ENCODE data around the gene CCDC51.
A peak's percentile ranks its signal among the peaks of the same experiment; 100 is the strongest.

CCDC51 gene

DNA sequence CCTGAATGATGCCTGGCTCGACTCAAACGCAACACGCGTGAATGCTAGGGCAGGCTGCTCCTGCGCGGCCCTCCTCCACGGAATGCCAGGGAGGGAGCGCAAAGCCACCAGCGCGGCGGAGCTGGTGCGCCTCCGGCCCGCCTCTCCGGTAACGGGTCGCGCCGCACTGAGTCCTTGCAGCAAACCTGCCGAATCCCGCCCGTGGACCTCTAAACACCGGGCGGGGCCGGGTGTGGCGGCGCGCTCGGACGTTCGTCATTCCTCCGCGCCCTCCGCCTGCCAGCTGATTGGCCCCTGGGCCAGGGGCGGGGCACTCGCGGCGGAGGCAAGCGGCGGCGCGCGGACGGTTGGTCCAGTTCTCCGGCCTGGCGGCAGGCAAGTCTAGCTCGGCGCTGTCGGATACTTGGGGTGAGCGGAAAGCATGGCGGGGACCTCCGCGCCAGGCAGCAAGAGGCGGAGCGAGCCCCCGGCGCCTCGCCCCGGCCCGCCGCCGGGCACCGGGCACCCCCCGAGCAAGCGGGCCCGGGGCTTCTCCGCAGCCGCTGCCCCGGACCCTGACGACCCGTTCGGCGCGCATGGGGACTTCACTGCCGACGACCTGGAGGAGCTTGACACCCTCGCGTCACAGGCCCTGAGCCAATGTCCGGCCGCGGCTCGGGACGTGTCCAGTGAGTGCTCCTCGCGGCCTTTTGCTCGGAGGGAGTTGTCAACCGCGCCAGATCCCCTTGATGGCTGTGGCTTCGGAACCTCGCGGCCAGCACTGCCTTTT is 6.7 kb upstream of the CCDC51 start, which contains the start of gene ATRIP:
ATRIP (plus strand) TSS at position 313 of the 769 bp plus-strand sequence; CDS start at position 422, 109 bp downstream.
- peaks cover 14% of the 10 kb centered on the region for H3K4me1 ChIP-seq (ENCODE audit: control insufficient read depth, insufficient read depth, low read length, poor library complexity, severe bottlenecking)
- H3K27ac ChIP-seq (ENCODE audit: low read depth, low read length, severe bottlenecking), result peak within 1 kb of the TSS; percentile 92
- WGBS, 2 experiments (ENCODE audit: insufficient coverage in 2 of 2), result 0 to 1% methylated on average over 69 to 91 of the region's 91 CpGs
- peak within 1 kb of the TSS; percentile 75 for H3K4me3 ChIP-seq (ENCODE audit: extremely low read depth, insufficient read depth, low read length, poor library complexity, severe bottlenecking)
- H3K9me3 ChIP-seq (ENCODE audit: control insufficient read depth, low read length), result no peaks in the 10 kb centered on the region
- H3K36me3 ChIP-seq (ENCODE audit: control insufficient read depth, insufficient read depth, low read length), result peaks cover 52% of the 10 kb centered on the region

GRCh38 chr3:48446043-48446424 is 6.1 kb upstream of the CCDC51 start:
- Histone ChIP-seq H3K36me3 (ENCODE audit: control insufficient read depth, insufficient read depth, low read length) (peaks cover 50% of the 10 kb centered on the region), H3K4me1 (ENCODE audit: control insufficient read depth, insufficient read depth, low read length, poor library complexity, severe bottlenecking) (peaks cover 18% of the 10 kb centered on the region), H3K4me3 (ENCODE audit: extremely low read depth, insufficient read depth, low read length, poor library complexity, severe bottlenecking) (peak overlapping the region; percentile 75), H3K27ac (ENCODE audit: low read depth, low read length, severe bottlenecking) (peak overlapping the region; percentile 23), H3K9me3 (ENCODE audit: control insufficient read depth, low read length) (no peaks in the 10 kb centered on the region)
- WGBS, 2 experiments (ENCODE audit: insufficient coverage in 2 of 2), result 3 to 86% methylated on average over 1 to 3 of the region's 6 CpGs

- peaks cover 47% of the 10 kb centered on the region for H3K36me3 ChIP-seq (ENCODE audit: control insufficient read depth, insufficient read depth, low read length)
- WGBS, 2 experiments (ENCODE audit: insufficient coverage in 2 of 2), result 90 to 95% methylated on average over 3 to 4 of the region's 6 CpGs
- H3K4me3 ChIP-seq (ENCODE audit: extremely low read depth, insufficient read depth, low read length, poor library complexity, severe bottlenecking), result peak overlapping the region; percentile 75
- no peaks in the 10 kb centered on the region for H3K9me3 ChIP-seq (ENCODE audit: control insufficient read depth, low read length)
- H3K27ac ChIP-seq (ENCODE audit: low read depth, low read length, severe bottlenecking), result no peak overlapping the region
- peaks cover 18% of the 10 kb centered on the region for H3K4me1 ChIP-seq (ENCODE audit: control insufficient read depth, insufficient read depth, low read length, poor library complexity, severe bottlenecking)
Measured at GRCh38 chr3:48445277-48445882, 5.5 kb upstream of the CCDC51 start.

GRCh38 chr3:48441940-48442339 is 2.0 kb upstream of the CCDC51 start:
- H3K36me3 ChIP-seq (ENCODE audit: control insufficient read depth, insufficient read depth, low read length), result peaks cover 39% of the 10 kb centered on the region
- H3K4me1 ChIP-seq (ENCODE audit: control insufficient read depth, insufficient read depth, low read length, poor library complexity, severe bottlenecking), result peaks cover 16% of the 10 kb centered on the region
- no peaks in the 10 kb centered on the region for H3K9me3 ChIP-seq (ENCODE audit: control insufficient read depth, low read length)
- no peak overlapping the region for H3K27ac ChIP-seq (ENCODE audit: low read depth, low read length, severe bottlenecking)
- WGBS, 2 experiments (ENCODE audit: insufficient coverage in 2 of 2), result 98 to 100% methylated on average over 3 to 4 of the region's 6 CpGs
- H3K4me3 ChIP-seq (ENCODE audit: extremely low read depth, insufficient read depth, low read length, poor library complexity, severe bottlenecking), result no peak overlapping the region

DNA sequence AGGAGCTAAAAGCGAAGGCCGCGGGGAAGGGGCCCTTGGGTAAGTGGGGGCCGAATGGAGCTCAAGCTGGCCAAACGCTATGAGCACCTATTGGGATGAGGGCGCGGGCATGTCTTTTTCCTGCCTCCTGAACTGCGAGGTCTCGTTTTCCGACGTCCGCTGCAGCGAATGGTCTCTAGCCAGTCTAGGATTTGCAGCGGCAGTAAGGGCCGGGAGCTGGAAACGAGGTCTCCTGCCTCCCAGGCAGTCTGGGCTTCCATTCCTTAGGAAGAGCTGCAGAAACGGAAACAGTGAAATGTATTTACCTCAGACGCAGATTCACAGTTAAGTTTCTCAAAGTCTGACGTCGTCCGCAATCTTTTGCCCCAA is 655 bp upstream of the CCDC51 start:
- WGBS, 2 experiments (ENCODE audit: insufficient coverage in 2 of 2), result 1 to 2% methylated on average over 18 to 21 of the region's 21 CpGs
- Histone ChIP-seq H3K27ac (ENCODE audit: low read depth, low read length, severe bottlenecking) (peak overlapping the region; percentile 76), H3K9me3 (ENCODE audit: control insufficient read depth, low read length) (no peaks in the 10 kb centered on the region), H3K36me3 (ENCODE audit: control insufficient read depth, insufficient read depth, low read length) (peaks cover 39% of the 10 kb centered on the region), H3K4me1 (ENCODE audit: control insufficient read depth, insufficient read depth, low read length, poor library complexity, severe bottlenecking) (peaks cover 13% of the 10 kb centered on the region), H3K4me3 (ENCODE audit: extremely low read depth, insufficient read depth, low read length, poor library complexity, severe bottlenecking) (peak overlapping the region; percentile 98)

GRCh38 chr3:48437812-48438211 is 2.1 kb downstream of the CCDC51 start:
- no peak overlapping the region for H3K4me3 ChIP-seq (ENCODE audit: extremely low read depth, insufficient read depth, low read length, poor library complexity, severe bottlenecking)
- 86 to 100% methylated on average over 2 of the region's 4 CpGs for WGBS, 2 experiments (ENCODE audit: insufficient coverage in 2 of 2)
- H3K27ac ChIP-seq (ENCODE audit: low read depth, low read length, severe bottlenecking), result no peak overlapping the region
- peaks cover 40% of the 10 kb centered on the region for H3K36me3 ChIP-seq (ENCODE audit: control insufficient read depth, insufficient read depth, low read length)
- no peaks in the 10 kb centered on the region for H3K9me3 ChIP-seq (ENCODE audit: control insufficient read depth, low read length)
- H3K4me1 ChIP-seq (ENCODE audit: control insufficient read depth, insufficient read depth, low read length, poor library complexity, severe bottlenecking), result peaks cover 16% of the 10 kb centered on the region

- no peaks in the 10 kb centered on the region for H3K9me3 ChIP-seq (ENCODE audit: control insufficient read depth, low read length)
- H3K4me1 ChIP-seq (ENCODE audit: control insufficient read depth, insufficient read depth, low read length, poor library complexity, severe bottlenecking), result peaks cover 18% of the 10 kb centered on the region
- 82 to 90% methylated on average over 3 to 7 of the region's 7 CpGs for WGBS, 2 experiments (ENCODE audit: insufficient coverage in 2 of 2)
- H3K27ac ChIP-seq (ENCODE audit: low read depth, low read length, severe bottlenecking), result no peak overlapping the region
- peaks cover 41% of the 10 kb centered on the region for H3K36me3 ChIP-seq (ENCODE audit: control insufficient read depth, insufficient read depth, low read length)
- no peak overlapping the region for H3K4me3 ChIP-seq (ENCODE audit: extremely low read depth, insufficient read depth, low read length, poor library complexity, severe bottlenecking)
Measured at GRCh38 chr3:48436855-48437254, 3.1 kb downstream of the CCDC51 start.

DNA sequence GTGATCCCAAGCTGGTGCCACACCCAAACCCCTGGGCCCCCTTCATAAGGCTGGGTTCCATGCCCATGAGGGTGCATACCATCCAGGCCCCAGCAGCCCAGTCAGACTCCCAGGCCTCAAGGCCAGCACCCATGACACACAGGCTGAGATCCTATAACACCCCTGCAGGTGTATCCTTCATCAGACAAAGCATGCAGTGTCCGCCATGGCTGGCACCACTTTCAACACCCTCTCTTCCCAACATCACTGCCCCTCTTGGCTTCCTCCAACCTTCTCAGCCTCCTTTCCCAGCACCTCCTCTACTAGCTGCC is 3.5 kb downstream of the CCDC51 start:
- no peaks in the 10 kb centered on the region for H3K9me3 ChIP-seq (ENCODE audit: control insufficient read depth, low read length)
- H3K27ac ChIP-seq (ENCODE audit: low read depth, low read length, severe bottlenecking), result no peak overlapping the region
- peaks cover 41% of the 10 kb centered on the region for H3K36me3 ChIP-seq (ENCODE audit: control insufficient read depth, insufficient read depth, low read length)
- peaks cover 14% of the 10 kb centered on the region for H3K4me1 ChIP-seq (ENCODE audit: control insufficient read depth, insufficient read depth, low read length, poor library complexity, severe bottlenecking)
- H3K4me3 ChIP-seq (ENCODE audit: extremely low read depth, insufficient read depth, low read length, poor library complexity, severe bottlenecking), result no peak overlapping the region
- 60 to 67% methylated on average over 1 of the region's 1 CpG for WGBS, 2 experiments (ENCODE audit: insufficient coverage in 2 of 2)

DNA sequence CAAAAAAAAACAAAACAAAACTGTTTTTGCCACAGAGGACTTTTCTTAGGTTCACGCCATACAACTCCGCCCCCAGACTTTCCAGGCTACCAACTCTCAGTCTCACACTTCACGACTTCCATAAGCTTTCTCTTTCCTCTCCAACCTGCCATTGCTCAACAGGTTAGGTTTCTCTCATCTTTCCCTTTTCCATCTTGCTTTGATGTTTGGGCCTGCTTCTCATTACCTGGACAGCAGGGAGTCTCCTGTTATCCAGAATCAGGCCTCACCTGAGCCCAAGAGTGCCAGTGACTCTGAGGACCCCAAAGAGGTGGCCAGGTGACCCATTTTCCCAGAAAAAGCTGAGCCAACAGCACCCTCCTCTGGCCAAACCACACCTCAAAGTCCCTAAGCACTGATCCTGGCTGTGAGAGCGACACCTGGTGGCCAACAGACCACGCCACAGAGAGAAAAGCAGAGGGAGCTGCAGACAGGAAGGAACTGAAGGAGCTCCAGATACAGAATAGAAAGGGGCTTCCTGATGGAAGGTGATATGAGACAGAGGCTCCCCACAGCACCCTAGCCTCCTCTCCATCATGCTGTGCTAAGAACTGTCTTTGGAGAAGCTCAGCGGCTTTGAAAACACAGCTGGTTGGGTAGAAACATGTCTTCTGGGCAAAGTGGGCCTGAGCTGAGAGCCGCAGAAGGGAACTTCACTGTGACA is 4.0 kb downstream of the CCDC51 start:
- peaks cover 41% of the 10 kb centered on the region for H3K36me3 ChIP-seq (ENCODE audit: control insufficient read depth, insufficient read depth, low read length)
- 56 to 68% methylated on average over 6 to 7 of the region's 7 CpGs for WGBS, 2 experiments (ENCODE audit: insufficient coverage in 2 of 2)

GRCh38 chr3:48435223-48435595 is 4.7 kb downstream of the CCDC51 start:
- Histone ChIP-seq H3K27ac (ENCODE audit: low read depth, low read length, severe bottlenecking) (no peak overlapping the region), H3K9me3 (ENCODE audit: control insufficient read depth, low read length) (no peaks in the 10 kb centered on the region), H3K4me3 (ENCODE audit: extremely low read depth, insufficient read depth, low read length, poor library complexity, severe bottlenecking) (no peak overlapping the region), H3K36me3 (ENCODE audit: control insufficient read depth, insufficient read depth, low read length) (peaks cover 41% of the 10 kb centered on the region), H3K4me1 (ENCODE audit: control insufficient read depth, insufficient read depth, low read length, poor library complexity, severe bottlenecking) (peaks cover 15% of the 10 kb centered on the region)
- 84 to 96% methylated on average over 3 to 4 of the region's 4 CpGs for WGBS, 2 experiments (ENCODE audit: insufficient coverage in 2 of 2)

More for the DNA sequence above, 4.0 kb downstream of the CCDC51 start:
- no peak overlapping the region for H3K4me3 ChIP-seq (ENCODE audit: extremely low read depth, insufficient read depth, low read length, poor library complexity, severe bottlenecking)
- H3K27ac ChIP-seq (ENCODE audit: low read depth, low read length, severe bottlenecking), result no peak overlapping the region
- H3K9me3 ChIP-seq (ENCODE audit: control insufficient read depth, low read length), result no peaks in the 10 kb centered on the region
- peaks cover 11% of the 10 kb centered on the region for H3K4me1 ChIP-seq (ENCODE audit: control insufficient read depth, insufficient read depth, low read length, poor library complexity, severe bottlenecking)
